Activated naive CD8-positive, alpha-beta T cell treated with anti-CD3 and anti-CD28 coated beads, Interleukin-2, amount 50 U/mL, for 16 hours (primary cell): Measurements from ENCODE around the gene ALPG.
"Not testable (repeated sequence)": the region's sequence is repeated elsewhere in the genome, so short reads cannot be mapped to it uniquely, and the experiment has no call there.

ENCODE experiments used
- DNase-seq: peaks from one replicate; pipeline ENCODE4 v3.0.0-alpha.2; 2020; ENCODE audit warnings: low read depth, low spot score

ALPG gene

GRCh38 chr2:232377319-232377718 is 29.3 kb upstream of the ALPG start:
- no peak for DNase-seq

- no peak for DNase-seq
These were observed 28.6 kb upstream of the ALPG start for GRCh38 chr2:232377841-232378734.

- not testable (repeated sequence) for DNase-seq
These were observed 27.9 kb upstream of the ALPG start, which contains the start of gene ALPP for GRCh38 chr2:232378735-232379151. ALPP (plus strand) TSS chr2:232378751; CDS start chr2:232378803, 52 bp downstream.

GRCh38 chr2:232379610-232380590 is 26.7 kb upstream of the ALPG start:
- DNase-seq = not testable (repeated sequence)

- not testable (repeated sequence) for DNase-seq
These were observed 25.2 kb upstream of the ALPG start for GRCh38 chr2:232381204-232382031.

GRCh38 chr2:232382331-232383225 is 24.1 kb upstream of the ALPG start:
- DNase-seq = no peak

GRCh38 chr2:232384466-232384865 is 22.2 kb upstream of the ALPG start:
- DNase-seq = no peak

- not testable (repeated sequence) for DNase-seq
These were observed 21.6 kb upstream of the ALPG start for GRCh38 chr2:232385058-232385457.

GRCh38 chr2:232385660-232386489 is 20.8 kb upstream of the ALPG start:
- no peak for DNase-seq

- no peak for DNase-seq
These were observed 20.2 kb upstream of the ALPG start for GRCh38 chr2:232386490-232386739.

GRCh38 chr2:232386740-232387450 is 19.7 kb upstream of the ALPG start:
- DNase-seq = no peak

- DNase-seq = no peak
These were observed 19.0 kb upstream of the ALPG start for GRCh38 chr2:232387451-232388171.

GRCh38 chr2:232388324-232388891 is 18.2 kb upstream of the ALPG start:
- no peak for DNase-seq

- no peak for DNase-seq
These were observed 17.3 kb upstream of the ALPG start for GRCh38 chr2:232389327-232389726.

- DNase-seq = no peak
These were observed 16.0 kb upstream of the ALPG start for GRCh38 chr2:232390661-232391060.

GRCh38 chr2:232393556-232393955 is 13.1 kb upstream of the ALPG start:
- DNase-seq = no peak

- DNase-seq = not testable (repeated sequence)
These were observed 12.2 kb upstream of the ALPG start for GRCh38 chr2:232394431-232394830.

- DNase-seq = no peak
These were observed 11.1 kb upstream of the ALPG start for GRCh38 chr2:232395586-232395985.
